Progenitor cell of endocrine pancreas (in vitro differentiated cells): Measurements from ENCODE around the gene MTHFSD. TPM values are rescaled to one million over a fixed set of nuclear protein-coding genes. Genes with fewer than 3 reads are reported as not detected.
A peak's percentile ranks its signal among the peaks of the same experiment; 100 is the strongest.

Source experiments
- DNase-seq: peaks from one replicate; pipeline ENCODE4 v3.0.0; 2021; ENCODE audit warnings: low spot score; ENCODE audit not compliant: unreplicated experiment
- H3K27ac Mint-ChIP-seq: 2 replicates; pipeline ENCODE4 v1.8.0; 2021; ENCODE audit warnings: mild to moderate bottlenecking, moderate library complexity, mixed read lengths
- H3K27me3 Mint-ChIP-seq: 2 replicates; pipeline ENCODE4 v1.8.0; 2021; ENCODE audit warnings: mixed read lengths
- H3K36me3 Mint-ChIP-seq: 2 replicates; pipeline ENCODE4 v1.8.0; 2022; ENCODE audit warnings: mixed read lengths; ENCODE audit not compliant: insufficient read depth
- H3K4me1 Mint-ChIP-seq: 2 replicates; pipeline ENCODE4 v1.8.0; 2021; ENCODE audit warnings: low read depth, mixed read lengths
- H3K4me3 Mint-ChIP-seq: 2 replicates; pipeline ENCODE4 v1.8.0; 2021; ENCODE audit warnings: low read depth, mild to moderate bottlenecking, moderate library complexity, mixed read lengths
- H3K9me3 Mint-ChIP-seq: 2 replicates; pipeline ENCODE4 v1.8.0; 2021; ENCODE audit warnings: low read depth, mixed read lengths
- CTCF ChIP-seq: fragments of 200-600 bp; sonication (generic); IDR thresholded peaks from one replicate; pipeline ENCODE4 v1.5.0; 2021; ENCODE audit warnings: antibody characterized with exemption, mild to moderate bottlenecking; ENCODE audit not compliant: unreplicated experiment
- total RNA-seq: library from RNA; stranded (reverse); gene quantifications from 2 replicates; pipeline ENCODE4 v1.2.1, GENCODE V29; 2021

The MTHFSD gene
- total RNA-seq, 1 donor from 2014 or later = 21.8 TPM

- H3K27me3 Mint-ChIP-seq = peaks cover 67% of the 10 kb centered on the region
- H3K9me3 Mint-ChIP-seq = no peaks in the 10 kb centered on the region
- no peak overlapping the region for H3K27ac Mint-ChIP-seq
- peaks cover 2% of the 10 kb centered on the region for H3K4me1 Mint-ChIP-seq
- no peak for TF ChIP-seq CTCF
- H3K4me3 Mint-ChIP-seq = no peak overlapping the region
- H3K36me3 Mint-ChIP-seq = no peaks in the 10 kb centered on the region
- no peak for DNase-seq
These were observed 32.4 kb downstream of the MTHFSD start for GRCh38 chr16:86522634-86523033.

GRCh38 chr16:86521236-86522197 is 33.5 kb downstream of the MTHFSD start:
- Mint-ChIP-seq H3K9me3 (no peaks in the 10 kb centered on the region), H3K27me3 (peaks cover 70% of the 10 kb centered on the region), H3K4me1 (peaks cover 2% of the 10 kb centered on the region), H3K36me3 (no peaks in the 10 kb centered on the region), H3K27ac (no peak overlapping the region), H3K4me3 (no peak overlapping the region)
- DNase-seq = no peak
- no peak for TF ChIP-seq CTCF

DNA sequence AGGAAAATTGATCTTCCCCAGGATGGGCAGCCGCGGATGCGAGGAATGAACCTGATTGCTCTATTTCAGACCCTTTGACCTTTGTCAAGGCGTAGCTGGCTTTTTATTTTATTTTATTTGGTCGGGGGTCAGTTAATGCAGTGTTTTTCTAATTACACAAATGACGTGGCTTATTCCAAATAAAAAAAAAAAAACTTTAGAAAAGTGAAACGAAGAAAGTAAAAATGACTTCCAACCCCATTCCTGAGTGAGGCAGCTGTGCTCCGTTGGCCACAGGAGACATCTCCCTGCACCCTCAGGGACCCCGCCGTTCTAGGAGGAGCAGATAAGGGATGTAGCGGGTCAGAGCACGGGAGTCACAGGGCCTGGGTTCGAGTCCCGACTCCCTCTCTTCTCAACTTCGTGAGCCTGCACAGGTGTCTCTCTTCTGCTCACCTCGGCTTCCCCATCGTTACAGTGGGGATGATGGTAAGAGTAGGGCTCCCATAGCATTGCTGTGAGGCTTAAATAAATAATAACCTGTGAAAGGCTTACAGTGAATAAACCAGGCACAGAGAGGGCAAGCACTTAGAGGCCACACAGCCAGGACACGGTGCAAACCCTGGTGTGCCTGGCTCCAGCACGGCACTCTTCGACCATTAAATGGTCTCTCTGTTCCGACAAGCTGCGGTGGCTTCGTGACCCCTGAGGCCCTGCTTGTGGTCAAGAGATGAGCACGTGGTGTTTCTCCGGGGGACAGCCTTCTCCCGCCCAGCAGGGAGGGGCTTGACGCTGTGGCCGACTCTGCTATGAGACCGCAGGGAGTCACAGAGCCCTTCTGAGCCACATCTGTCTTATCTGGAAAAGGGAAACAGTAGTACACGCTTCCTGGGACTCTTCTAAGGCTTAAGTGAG is 34.5 kb downstream of the MTHFSD start:
- no peaks in the 10 kb centered on the region for H3K9me3 Mint-ChIP-seq
- no peak overlapping the region for H3K27ac Mint-ChIP-seq
- H3K4me1 Mint-ChIP-seq = peaks cover 2% of the 10 kb centered on the region
- no peak for TF ChIP-seq CTCF
- no peaks in the 10 kb centered on the region for H3K36me3 Mint-ChIP-seq
- no peak for DNase-seq
- no peak overlapping the region for H3K4me3 Mint-ChIP-seq
- H3K27me3 Mint-ChIP-seq = peaks cover 72% of the 10 kb centered on the region

DNA sequence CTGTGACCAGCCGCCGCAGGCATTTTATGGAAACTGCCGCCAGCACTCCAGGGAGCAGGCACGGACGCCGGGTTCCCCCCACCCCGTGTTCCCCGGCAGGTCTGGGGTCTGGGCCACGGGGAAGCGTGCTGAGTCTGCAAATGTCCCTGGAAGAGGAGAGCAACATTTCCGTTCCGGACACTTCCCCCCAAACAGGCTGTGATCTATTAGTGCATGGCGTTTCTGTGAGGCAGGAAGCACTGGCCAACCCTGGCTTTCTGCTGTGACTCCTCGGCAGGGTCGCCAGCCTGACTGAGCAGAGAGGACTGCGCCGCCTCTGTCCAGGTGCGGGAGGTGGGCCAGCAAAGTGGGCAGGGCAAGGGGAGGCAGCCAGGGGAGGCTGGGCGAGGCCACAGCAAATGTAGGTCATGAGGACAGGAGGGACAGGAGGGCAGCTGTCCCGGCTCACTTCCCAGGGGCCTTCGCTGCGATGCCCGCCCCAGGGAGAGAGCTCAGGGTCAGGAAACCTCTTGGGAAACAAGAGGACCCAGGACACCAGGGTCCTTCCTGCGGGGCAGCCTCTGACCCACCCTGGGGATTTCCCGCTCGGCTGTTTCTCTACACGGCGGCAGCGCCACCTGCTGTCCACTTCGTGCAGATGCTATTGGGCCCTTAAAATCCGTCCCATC is 35.3 kb downstream of the MTHFSD start:
- Mint-ChIP-seq H3K27ac (no peak overlapping the region), H3K9me3 (no peaks in the 10 kb centered on the region), H3K36me3 (no peaks in the 10 kb centered on the region), H3K4me3 (no peak overlapping the region), H3K4me1 (peaks cover 2% of the 10 kb centered on the region), H3K27me3 (peaks cover 78% of the 10 kb centered on the region)
- no peak for DNase-seq
- TF ChIP-seq CTCF = peak; percentile 97
